PC-3 (cell line): ENCODE data around the gene TBX2. TPM values are rescaled to one million over a fixed set of nuclear protein-coding genes. Genes with fewer than 3 reads are reported as not detected.

Experiments
- ATAC-seq: fragments of 200-7000 bp; cut with Tn5 transposase; 2 replicates; pipeline ENCODE4 v1.9.1; 2020; ENCODE audit warnings: mild to moderate bottlenecking, moderate library complexity
- BruUV-seq: library from RNA; stranded (reverse); fragments of 400-500 nt; replicated peaks from 2 replicates; lab custom pipeline; 2021; lab: Mats Ljungman, UMichigan
- CTCF ChIA-PET: fragments of 300-600 bp; sonication (Branson Sonifier 250); formaldehyde crosslinking; loops from one replicate; lab custom pipeline; 2022; ENCODE audit warnings: antibody characterized with exemption; lab: Charles Lee
- POLR2A ChIA-PET: fragments of 300-600 bp; sonication (Branson Sonifier 250); formaldehyde crosslinking; loops from one replicate; lab custom pipeline; 2022; ENCODE audit warnings: antibody characterized with exemption; ENCODE audit not compliant: unreplicated experiment; lab: Charles Lee
- DNase-seq: peaks from one replicate; pipeline ENCODE4 v3.0.0-alpha.2; 2015
- H2AFZ ChIP-seq: fragments of 300-600 bp; sonication (generic); 2 replicates; pipeline ENCODE4 v1.6.0; 2016; ENCODE audit warnings: antibody characterized with exemption, low read length
- H3F3A ChIP-seq: fragments of 300-600 bp; sonication (generic); one replicate; pipeline ENCODE4 v1.6.0; 2017; ENCODE audit warnings: antibody characterized with exemption, low read length, control low read depth, mild to moderate bottlenecking; ENCODE audit not compliant: unreplicated experiment
- H3K27ac ChIP-seq: fragments of 300-600 bp; sonication (generic); 2 replicates; pipeline ENCODE4 v1.5.1; 2016; ENCODE audit warnings: mild to moderate bottlenecking, low read length
- H3K27me3 ChIP-seq: fragments of 300-600 bp; sonication (generic); 2 replicates; pipeline ENCODE4 v1.6.1; 2016; ENCODE audit warnings: low read length, mixed read lengths
- H3K36me3 ChIP-seq: fragments of 300-600 bp; sonication (generic); 2 replicates; pipeline ENCODE4 v1.6.1; 2016; ENCODE audit warnings: low read depth, mixed run types, low read length, mixed read lengths
- H3K4me1 ChIP-seq: fragments of 300-600 bp; sonication (generic); 2 replicates; pipeline ENCODE4 v1.5.1; 2016; ENCODE audit warnings: low read length; ENCODE audit not compliant: insufficient read depth
- H3K4me2 ChIP-seq: fragments of 300-600 bp; sonication (generic); 2 replicates; pipeline ENCODE4 v1.6.0; 2016; ENCODE audit warnings: low read length
- H3K4me3 ChIP-seq: fragments of 300-600 bp; sonication (generic); 2 replicates; pipeline ENCODE4 v1.5.1; 2016; ENCODE audit warnings: mild to moderate bottlenecking, low read length, mixed read lengths
- H3K79me2 ChIP-seq: fragments of 300-600 bp; sonication (generic); 2 replicates; pipeline ENCODE4 v1.6.1; 2017; ENCODE audit warnings: low read length, mixed read lengths
- H3K9ac ChIP-seq: fragments of 300-600 bp; sonication (generic); 2 replicates; pipeline ENCODE4 v1.6.0; 2016; ENCODE audit warnings: mild to moderate bottlenecking, low read length
- H3K9me2 ChIP-seq: fragments of 300-600 bp; sonication (generic); replicated peaks from 2 replicates; pipeline ENCODE4 v1.6.1; 2016; ENCODE audit warnings: mixed run types, low read length, mixed read lengths
- H3K9me3 ChIP-seq: fragments of 300-600 bp; sonication (generic); 2 replicates; pipeline ENCODE4 v1.6.1; 2016; ENCODE audit warnings: low read length, mixed read lengths
- H4K20me1 ChIP-seq: fragments of 300-600 bp; sonication (generic); 2 replicates; pipeline ENCODE4 v1.6.1; 2016; ENCODE audit warnings: low read length, mixed read lengths
- EZH2 ChIP-seq: fragments of 300-600 bp; sonication (generic); IDR thresholded peaks from one replicate; pipeline ENCODE4 v1.6.1; 2017; ENCODE audit warnings: antibody characterized with exemption, mild to moderate bottlenecking, low read length; ENCODE audit not compliant: unreplicated experiment
- EZH2phosphoT487 ChIP-seq: fragments of 300-600 bp; sonication (generic); IDR thresholded peaks from 2 replicates; pipeline ENCODE4 v1.6.1; 2018; ENCODE audit warnings: mild to moderate bottlenecking, antibody characterized with exemption, low read length, borderline replicate concordance
- intact Hi-C: fragments of 100-400 bp; cut with micrococcal nuclease; formaldehyde crosslinking; loops from 2 replicates; pipeline ENCODE4 v1.9.0; 2023
- total RNA-seq: library from RNA; depleted of rRNA; stranded (reverse); fragments of >200 nt; gene quantifications from 2 replicates; pipeline ENCODE4 v1.2.3, GENCODE V29; 2014
- TF ChIP-seq, protein P1 (sequence below): fragments of 300-600 bp; sonication (generic); conservative IDR thresholded peaks from 2 replicates; pipeline ENCODE4 v1.5.1; 2017; ENCODE audit warnings: antibody characterized with exemption, low read depth, mild to moderate bottlenecking, low read length

Gene TBX2
- total RNA-seq, 1 experiment from 2014 or later, result 7.1 TPM

GRCh38 chr17:61384692-61385576, 14.7 kb upstream of the TBX2 start:
- H2AFZ ChIP-seq, result no peak overlapping the region
- H3K4me3 ChIP-seq, result no peak overlapping the region
- no peak overlapping the region for H3K4me2 ChIP-seq
- H3K27ac ChIP-seq, result no peak overlapping the region
- no peaks in the 10 kb centered on the region for H3F3A ChIP-seq
- ATAC-seq (no peak), DNase-seq (no peak)
- no peaks in the 10 kb centered on the region for H3K36me3 ChIP-seq
- no peaks in the 10 kb centered on the region for H3K9me3 ChIP-seq
- ChIA-PET POLR2A (no interaction called here), CTCF (no interaction called here)
- no peaks in the 10 kb centered on the region for H3K4me1 ChIP-seq
- H3K79me2 ChIP-seq, result no peaks in the 10 kb centered on the region
- no TSS peak for BruUV-seq
- intact Hi-C loops, result no loop called here
- no peak for TF ChIP-seq EZH2phosphoT487
- TF ChIP-seq, protein P1, sequence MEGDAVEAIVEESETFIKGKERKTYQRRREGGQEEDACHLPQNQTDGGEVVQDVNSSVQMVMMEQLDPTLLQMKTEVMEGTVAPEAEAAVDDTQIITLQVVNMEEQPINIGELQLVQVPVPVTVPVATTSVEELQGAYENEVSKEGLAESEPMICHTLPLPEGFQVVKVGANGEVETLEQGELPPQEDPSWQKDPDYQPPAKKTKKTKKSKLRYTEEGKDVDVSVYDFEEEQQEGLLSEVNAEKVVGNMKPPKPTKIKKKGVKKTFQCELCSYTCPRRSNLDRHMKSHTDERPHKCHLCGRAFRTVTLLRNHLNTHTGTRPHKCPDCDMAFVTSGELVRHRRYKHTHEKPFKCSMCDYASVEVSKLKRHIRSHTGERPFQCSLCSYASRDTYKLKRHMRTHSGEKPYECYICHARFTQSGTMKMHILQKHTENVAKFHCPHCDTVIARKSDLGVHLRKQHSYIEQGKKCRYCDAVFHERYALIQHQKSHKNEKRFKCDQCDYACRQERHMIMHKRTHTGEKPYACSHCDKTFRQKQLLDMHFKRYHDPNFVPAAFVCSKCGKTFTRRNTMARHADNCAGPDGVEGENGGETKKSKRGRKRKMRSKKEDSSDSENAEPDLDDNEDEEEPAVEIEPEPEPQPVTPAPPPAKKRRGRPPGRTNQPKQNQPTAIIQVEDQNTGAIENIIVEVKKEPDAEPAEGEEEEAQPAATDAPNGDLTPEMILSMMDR, result no peak
- TF ChIP-seq EZH2, result no peak
- no peaks in the 10 kb centered on the region for H3K9me2 ChIP-seq
- no peaks in the 10 kb centered on the region for H3K27me3 ChIP-seq
- H4K20me1 ChIP-seq, result no peaks in the 10 kb centered on the region
- no peak overlapping the region for H3K9ac ChIP-seq

- Histone ChIP-seq H3K4me2 (no peak overlapping the region), H2AFZ (no peak overlapping the region), H3K79me2 (no peaks in the 10 kb centered on the region), H3K4me1 (no peaks in the 10 kb centered on the region), H3K9ac (no peak overlapping the region), H3K27ac (no peak overlapping the region), H3K4me3 (no peak overlapping the region), H3K9me2 (no peaks in the 10 kb centered on the region), H3F3A (no peaks in the 10 kb centered on the region), H3K27me3 (no peaks in the 10 kb centered on the region), H4K20me1 (no peaks in the 10 kb centered on the region), H3K36me3 (no peaks in the 10 kb centered on the region), H3K9me3 (no peaks in the 10 kb centered on the region)
- BruUV-seq, result no TSS peak
- peak; percentile 28 for DNase-seq
- CTCF ChIA-PET, result no interaction called here
- intact Hi-C loops, result no loop called here
- POLR2A ChIA-PET, result no interaction called here
- TF ChIP-seq EZH2phosphoT487 (no peak), EZH2 (no peak)
- TF ChIP-seq, protein P1, result 0 out of 2 replicates have a peak, but pooled peaks have one; percentile 12
- ATAC-seq, result 0 out of 2 replicates have a peak, but pooled peaks have one; percentile 14
Measured at GRCh38 chr17:61385577-61386236, 13.9 kb upstream of the TBX2 start.

- no peak for TF ChIP-seq EZH2
- TF ChIP-seq EZH2phosphoT487, result no peak
- TF ChIP-seq, protein P1, result no peak
- no peaks in the 10 kb centered on the region for H4K20me1 ChIP-seq
- H3K9me3 ChIP-seq, result no peaks in the 10 kb centered on the region
- no TSS peak for BruUV-seq
- H3K9me2 ChIP-seq, result no peaks in the 10 kb centered on the region
- H3K79me2 ChIP-seq, result no peaks in the 10 kb centered on the region
- H3K36me3 ChIP-seq, result no peaks in the 10 kb centered on the region
- no peak overlapping the region for H2AFZ ChIP-seq
- no peak overlapping the region for H3K9ac ChIP-seq
- no peak overlapping the region for H3K27ac ChIP-seq
- intact Hi-C loops, result no loop called here
- no peaks in the 10 kb centered on the region for H3K27me3 ChIP-seq
- no peaks in the 10 kb centered on the region for H3K4me1 ChIP-seq
- DNase-seq, result no peak
- H3K4me3 ChIP-seq, result no peak overlapping the region
- H3K4me2 ChIP-seq, result no peak overlapping the region
- POLR2A ChIA-PET, result no interaction called here
- H3F3A ChIP-seq, result no peaks in the 10 kb centered on the region
- no peak for ATAC-seq
- CTCF ChIA-PET, result no interaction called here
Measured at GRCh38 chr17:61386251-61386650, 13.4 kb upstream of the TBX2 start.
